Activated CD4-positive, alpha-beta T cell treated with anti-CD3 and anti-CD28 coated beads for 24 hours (primary cell): ENCODE measurements around the gene REXO1.
A peak's percentile ranks its signal among the peaks of the same experiment; 100 is the strongest.
"Not testable (repeated sequence)": the region's sequence is repeated elsewhere in the genome, so short reads cannot be mapped to it uniquely, and the experiment has no call there.

Experiments
- DNase-seq, 2 donors: peaks; one replicate each; pipeline ENCODE4 v3.0.0-alpha.2; 2020; ENCODE audit warnings: low read depth in 2 of 2

The REXO1 gene

DNA sequence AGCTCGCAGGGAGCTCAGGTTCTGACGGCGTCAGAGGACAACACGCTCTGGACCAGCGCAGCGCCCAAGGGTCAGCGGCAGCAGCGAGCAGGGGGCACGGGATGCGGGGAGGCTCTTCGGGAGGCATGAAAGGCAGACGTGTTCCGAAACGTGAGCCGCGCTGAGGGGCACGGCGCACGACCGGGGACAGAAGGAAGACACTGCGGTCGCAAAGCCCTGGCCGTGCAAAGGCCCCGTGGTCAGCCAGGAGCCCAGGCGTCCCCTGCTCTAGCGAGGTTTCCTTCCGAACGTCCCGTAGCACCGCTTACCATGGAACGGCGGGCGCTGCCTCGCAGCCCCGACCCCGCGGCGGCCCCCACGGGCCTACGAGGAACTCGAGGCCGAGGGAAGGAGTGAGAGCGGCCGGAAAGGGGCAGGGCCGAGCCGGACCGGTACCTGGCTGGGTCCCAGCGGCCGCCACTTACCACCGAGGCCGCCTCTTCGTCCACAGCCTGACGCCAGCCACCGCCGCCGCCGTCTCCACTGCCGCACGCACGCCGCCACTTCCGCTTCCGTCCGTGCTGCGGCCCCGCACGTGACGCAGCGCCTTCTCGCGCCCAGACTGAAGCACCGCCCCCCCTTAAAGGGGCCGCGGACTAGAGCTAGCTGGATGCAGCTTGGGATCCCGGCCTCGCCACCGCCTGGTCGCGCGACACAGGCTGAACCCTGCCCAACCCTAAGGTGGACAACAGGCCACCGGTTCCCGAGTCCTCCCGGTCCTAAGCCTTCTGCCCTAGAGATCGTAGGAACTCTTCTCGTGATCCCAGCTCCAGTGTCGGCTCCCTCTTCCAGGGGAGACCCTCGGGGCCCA lies 27.6 kb upstream of the REXO1 start:
- DNase-seq = peak; percentile 75 to 85

DNA sequence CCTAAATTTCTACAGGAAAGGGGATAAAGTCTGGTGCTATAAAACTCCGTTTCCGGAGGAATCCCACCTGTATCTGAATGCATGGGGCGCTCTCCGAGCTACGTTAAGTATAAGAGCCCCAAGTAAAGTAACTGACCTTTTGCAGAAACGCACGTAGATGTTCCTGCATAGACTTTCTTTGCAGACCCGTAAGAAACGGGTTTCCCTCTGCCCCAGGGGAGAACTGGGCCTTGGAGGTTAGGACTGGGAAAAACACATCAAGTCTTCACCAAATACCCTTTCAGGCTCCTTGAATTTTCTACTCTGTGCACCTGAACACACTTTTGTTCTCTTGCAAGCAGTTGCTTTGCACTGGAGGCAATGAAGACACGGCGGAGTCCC lies 27.0 kb upstream of the REXO1 start:
- not testable (repeated sequence) for DNase-seq

DNA sequence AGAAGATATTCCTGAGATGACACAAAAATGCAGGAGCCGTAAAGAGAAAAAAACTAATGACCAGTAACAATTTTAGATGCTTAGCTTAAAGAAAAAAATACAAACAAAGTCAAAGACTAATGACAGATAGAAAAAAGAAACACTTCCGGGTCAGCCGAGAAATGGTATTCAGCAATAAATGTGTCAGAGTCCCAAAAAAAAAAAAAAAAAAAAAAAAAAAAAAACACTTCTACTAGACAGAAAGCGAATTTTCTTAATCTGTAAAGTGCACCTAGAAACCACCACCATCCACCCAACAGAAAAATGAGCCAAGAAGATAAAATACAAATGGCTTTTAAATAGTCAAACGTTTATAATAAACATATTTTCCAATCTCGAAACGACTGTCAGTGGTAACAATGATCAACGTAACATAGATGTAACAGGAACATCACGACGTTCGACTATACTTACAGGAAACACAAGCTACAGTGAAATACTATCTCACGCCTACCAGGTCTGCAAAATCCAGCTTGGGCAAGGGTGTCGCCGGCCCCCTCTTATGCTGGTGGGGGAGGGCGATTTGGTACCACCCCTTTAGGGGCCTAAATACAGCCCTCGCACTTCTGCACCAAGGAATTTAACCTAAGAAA lies 26.4 kb upstream of the REXO1 start:
- no peak for DNase-seq

GRCh38 chr19:1873524-1874473 lies 25.5 kb upstream of the REXO1 start:
- no peak for DNase-seq

- no peak for DNase-seq
Measured at GRCh38 chr19:1872807-1873523, 24.7 kb upstream of the REXO1 start.

DNA sequence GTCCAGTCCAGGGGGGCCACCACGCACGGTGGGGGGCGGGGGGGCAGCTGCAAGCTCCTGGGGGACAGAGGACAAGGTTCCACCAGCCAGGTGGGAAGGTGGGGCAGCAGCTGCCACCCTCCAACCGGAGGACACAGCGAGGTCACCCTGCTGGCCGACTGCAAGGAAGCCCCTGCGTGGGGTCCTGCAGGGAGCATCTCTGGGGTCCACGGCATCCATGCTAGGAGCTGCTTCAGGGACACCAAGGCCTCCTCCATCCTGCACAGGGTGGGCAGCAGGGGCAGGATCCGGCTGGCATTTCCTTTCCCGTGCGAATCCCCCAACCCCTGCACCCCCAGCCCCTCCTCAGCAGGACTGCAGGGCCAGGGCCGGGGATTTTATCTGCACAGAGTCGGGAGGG lies 23.3 kb upstream of the REXO1 start:
- no peak for DNase-seq

DNA sequence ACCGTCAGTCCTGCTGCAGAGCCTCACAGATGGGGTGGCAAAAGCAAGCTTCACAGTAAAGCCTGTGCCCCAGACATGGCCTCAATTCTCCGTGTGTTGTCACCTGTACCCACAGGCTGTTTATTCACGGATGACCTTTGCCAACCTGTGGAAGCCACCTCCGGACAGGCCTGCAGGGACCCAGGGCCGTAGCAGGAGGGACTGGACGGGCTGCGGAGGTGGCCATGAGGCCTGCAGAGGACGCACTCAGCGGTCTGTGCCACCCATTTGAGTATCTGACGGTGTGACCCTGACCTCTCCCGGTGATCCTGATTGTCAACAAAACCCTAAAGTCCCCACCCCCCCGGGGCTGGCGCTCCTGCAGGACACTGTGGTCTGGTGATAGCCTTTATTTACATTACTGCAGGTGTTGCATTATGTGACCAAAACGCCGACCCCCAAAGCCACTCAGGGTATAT lies 22.9 kb upstream of the REXO1 start:
- DNase-seq = no peak

GRCh38 chr19:1868971-1869370 lies 20.7 kb upstream of the REXO1 start:
- no peak for DNase-seq

DNA sequence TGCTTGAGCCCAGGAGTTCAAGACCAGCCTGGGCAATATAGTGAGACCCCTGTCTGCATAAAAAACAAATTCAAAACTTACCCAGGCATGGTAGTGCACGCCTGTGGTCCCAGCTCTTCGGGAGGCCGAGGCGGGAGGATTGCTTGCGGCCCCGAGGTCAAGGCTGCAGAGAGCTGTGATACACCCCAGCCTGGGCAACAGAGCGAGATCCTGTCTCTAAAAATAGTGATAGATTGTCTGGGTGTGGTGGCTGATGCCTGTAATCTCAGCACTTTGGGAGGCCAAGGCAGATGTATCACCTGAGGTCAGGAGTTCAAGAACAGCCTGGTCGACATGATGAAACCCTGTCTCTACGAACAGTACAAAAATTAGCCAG lies 19.1 kb upstream of the REXO1 start:
- DNase-seq = no peak

DNA sequence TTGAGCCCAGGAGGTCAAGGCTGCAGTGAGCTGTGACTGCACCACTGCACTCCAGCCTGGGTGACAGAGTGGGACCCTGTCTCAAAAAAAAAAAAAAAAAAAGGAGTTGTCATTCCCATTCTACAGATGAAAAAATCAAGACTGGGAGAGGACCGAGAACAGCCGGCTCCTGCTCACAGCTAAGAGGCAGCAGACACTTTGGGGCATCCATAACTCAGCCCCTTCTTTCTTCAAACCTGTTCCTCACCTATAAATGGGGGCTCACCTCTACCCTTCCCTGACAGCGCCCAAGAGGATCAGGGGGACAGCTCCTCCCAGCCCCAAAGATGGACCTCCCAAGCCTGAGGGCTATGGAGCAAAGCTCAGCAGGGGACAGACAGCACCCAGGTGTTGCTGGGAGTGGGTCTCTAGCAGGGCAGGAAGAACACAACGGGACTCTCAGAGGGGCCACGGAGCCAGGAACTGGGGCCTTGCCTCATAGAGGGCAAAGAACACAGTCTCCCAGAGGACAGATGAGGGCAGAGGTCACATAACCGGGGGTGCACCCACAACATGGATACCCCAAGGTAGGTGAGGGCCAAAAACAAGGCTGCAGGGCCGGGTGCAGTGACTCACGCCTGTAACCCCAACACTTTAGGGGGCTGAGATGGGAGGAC lies 18.5 kb upstream of the REXO1 start:
- no peak for DNase-seq

DNA sequence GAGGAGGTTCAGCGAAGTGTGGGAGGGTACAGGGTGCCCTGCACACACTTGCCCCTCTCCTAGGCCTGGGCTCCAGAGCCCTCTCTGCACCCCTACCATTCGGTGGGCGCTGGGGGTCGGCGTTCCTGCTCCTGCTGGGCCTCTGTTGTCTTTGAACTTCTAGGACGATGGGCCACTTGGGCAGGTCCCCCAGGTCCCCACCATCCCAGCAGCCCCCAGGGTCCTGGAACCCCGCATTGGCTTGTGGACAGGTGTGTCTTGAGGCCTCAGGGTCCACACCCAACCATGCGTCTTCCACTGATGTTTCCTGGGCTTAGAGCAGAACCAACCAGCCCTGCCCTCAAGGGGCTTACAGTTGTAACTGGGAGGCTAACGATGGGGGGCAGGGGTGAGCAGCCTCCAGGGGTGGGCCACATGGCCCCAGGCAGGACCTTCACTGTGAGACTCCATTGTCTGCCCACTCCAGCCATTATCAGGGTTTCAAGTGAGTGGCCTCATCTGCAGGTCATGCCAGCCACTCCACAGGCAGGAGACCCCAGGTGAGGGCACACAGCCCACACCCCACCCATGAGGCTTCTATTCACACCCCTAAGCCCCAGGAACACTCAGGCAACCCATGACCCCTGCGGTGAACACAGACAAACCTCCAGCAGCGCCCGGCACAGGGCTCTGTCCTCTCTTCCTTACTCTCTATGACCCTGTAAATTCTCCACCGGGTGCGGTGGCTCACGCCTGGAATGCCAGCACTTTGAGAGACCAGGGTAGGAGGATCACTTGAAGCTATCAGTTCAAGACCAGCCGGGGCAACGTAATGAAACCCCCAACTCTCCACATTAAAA lies 17.1 kb upstream of the REXO1 start:
- DNase-seq = no peak

GRCh38 chr19:1864480-1865171 lies 16.3 kb upstream of the REXO1 start:
- no peak for DNase-seq

DNA sequence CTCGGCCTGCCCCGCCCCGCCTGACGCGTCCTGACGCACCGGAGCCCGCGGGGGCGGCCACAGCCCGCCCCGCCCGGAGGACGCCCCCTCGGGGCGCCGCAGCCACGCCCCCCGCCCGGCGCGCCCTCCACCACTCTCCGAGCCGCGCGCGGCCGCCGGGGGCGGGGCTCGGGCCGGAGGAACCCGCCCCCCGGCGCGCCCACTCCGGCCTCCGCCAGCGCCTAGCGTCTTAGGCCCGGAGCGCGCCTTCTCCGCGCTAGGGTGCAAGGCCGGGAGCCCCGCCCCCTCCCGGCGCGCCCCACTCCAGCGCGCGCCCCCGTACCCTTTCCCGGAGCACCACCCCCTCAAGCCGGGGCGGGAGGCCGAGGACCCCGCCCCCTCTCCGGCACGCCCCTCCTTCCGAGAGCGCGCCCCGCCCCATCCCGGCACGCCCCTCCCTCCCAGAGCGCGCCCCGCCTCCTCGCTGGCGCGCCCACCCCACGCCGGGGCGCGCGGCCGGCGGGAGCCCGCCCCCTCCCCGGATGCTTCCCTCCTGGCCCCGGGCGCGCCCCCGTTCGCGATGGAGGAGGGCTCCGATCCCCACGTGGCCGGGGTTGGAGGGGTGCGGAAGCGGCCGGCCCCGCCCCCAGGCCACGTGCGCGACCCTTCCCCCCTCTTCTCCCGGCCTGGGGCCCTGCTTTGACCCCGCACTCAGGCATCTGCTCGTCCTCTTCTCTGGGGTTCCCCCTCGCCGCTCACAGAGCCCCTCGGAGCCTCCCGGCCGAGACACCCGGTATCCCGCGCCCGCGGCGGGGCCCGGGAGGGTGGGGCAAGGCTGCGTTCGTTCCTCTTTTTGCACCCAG lies 15.6 kb upstream of the REXO1 start:
- peak; percentile 88 to 89 for DNase-seq

DNA sequence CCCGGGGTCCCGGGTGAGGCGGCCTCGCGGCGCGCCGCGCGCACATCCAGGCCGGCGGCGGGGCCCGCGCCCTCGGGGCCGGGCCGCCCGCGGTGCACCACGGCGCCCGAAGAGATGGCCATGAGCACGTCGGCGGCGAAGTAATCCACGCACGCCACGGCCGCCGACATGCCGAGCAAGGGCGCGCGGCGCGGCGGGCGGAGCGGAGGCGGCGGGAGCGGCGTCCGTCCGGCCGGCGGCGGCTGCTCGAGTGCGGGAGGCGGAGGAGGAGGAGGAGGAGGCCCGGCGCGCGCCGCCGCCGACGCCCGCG lies 15.0 kb upstream of the REXO1 start, which contains the start of gene KLF16:
Gene KLF16, minus strand, starts transcription at position 252 of the 310 bp plus-strand sequence. Its CDS starts 82 bp downstream, at position 170.
- DNase-seq = no peak

GRCh38 chr19:1862424-1863327 lies 14.4 kb upstream of the REXO1 start:
- DNase-seq = no peak

GRCh38 chr19:1862068-1862423 lies 13.8 kb upstream of the REXO1 start:
- DNase-seq = no peak

GRCh38 chr19:1861599-1862031 lies 13.3 kb upstream of the REXO1 start:
- DNase-seq = no peak
